G401 (cell line): ENCODE data around the gene LENEP. TPM values are rescaled to one million over a fixed set of nuclear protein-coding genes. Genes with fewer than 3 reads are reported as not detected.

Experiments
- DNase-seq: peaks from one replicate; pipeline ENCODE4 v3.0.0-alpha.2; 2015; ENCODE audit warnings: low spot score
- in situ Hi-C: cut with HindIII; loops from 2 replicates; pipeline ENCODE4 v1.10.0; 2016; ENCODE audit warnings: low sequenced_read_pairs, mixed read lengths
- total RNA-seq: library from RNA; depleted of rRNA; stranded (reverse); fragments of >200 nt; shearing (Covaris generic); gene quantifications from 2 replicates; pipeline ENCODE4 v1.2.3, GENCODE V29; 2014

LENEP gene
- total RNA-seq, 1 experiment from 2014 or later: not detected

DNA sequence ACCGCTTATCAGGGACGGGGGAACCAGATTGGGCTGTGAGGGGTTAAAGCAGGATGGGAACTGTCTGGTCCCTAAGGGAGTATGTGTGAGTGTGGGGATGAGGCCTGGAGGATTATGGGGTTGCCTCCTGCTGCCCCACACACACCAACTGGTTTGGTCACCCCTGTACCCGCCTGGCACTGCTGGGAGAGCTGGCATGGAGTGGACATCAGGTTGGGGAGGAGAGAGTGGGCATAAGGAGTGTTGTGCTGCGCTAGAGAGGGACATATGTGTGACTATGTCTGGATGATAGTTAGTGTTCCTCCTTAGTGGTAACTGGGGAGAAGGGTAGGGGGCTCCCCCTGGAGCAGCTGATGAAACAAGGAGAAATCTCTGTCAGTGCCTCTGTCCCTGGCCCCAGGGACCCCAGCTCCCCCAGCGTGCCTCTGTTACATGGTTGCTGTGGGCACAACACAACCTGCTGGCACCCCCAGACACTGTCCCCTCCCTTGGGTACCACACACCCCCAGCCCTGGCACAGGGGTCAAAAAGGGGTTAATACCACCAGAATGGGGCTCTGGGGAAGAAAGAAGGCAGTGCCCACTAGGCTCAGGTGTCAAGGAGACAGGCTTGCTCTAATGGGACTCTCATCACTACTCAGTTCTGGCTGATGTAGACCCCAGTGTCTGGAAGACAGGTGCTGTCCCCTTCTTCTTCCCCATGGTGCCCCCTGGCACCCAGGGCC lies 11.1 kb downstream of the LENEP start:
- peak; percentile 53 for DNase-seq
- in situ Hi-C loops: no loop called here

DNA sequence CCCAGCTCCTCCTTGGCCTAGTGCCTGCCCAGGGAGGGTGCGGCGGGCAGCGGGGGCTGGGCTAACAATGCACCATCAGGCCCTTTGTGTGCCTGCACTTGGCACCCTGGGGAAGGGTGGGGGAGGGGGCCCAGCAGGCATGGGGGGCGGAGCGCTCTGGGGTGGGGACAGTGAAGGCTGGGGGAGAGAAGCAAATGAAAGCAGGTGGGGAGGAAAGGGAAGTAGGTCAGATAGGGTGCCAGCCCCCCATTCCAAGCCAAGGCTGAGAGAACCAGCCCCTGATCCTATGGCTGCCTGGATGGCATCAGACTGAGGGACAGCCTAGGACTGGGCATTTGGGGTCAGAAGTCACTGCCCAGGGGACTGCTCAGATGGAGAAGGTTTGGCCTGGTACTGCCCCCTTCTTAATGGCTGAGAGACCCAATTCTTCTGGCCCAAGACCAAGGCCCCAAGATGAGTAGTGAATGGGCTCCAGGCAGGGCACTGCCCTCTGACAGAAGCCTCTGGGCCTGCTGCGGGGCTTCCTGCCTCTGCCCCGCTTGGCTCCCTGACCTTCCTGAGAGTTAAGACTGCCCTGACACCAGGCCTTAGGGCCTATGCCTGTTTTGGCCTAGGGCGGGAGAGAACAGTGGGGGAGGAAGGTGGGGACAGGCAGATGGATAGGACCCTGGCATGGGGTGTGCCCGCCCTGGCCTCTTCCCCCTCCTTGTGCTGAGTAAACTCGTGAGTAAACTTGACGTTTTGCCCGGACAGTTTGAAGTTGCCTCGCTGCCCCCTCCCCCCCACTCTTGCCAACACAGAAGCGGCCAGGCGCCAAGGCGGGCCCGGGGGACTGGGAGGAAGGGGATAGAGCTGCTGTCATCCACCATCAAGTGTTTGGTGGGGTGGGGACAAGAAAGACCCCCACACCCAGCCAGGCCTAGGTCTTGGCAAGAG lies 12.0 kb downstream of the LENEP start:
- in situ Hi-C loops: no loop called here
- DNase-seq: no peak

DNA sequence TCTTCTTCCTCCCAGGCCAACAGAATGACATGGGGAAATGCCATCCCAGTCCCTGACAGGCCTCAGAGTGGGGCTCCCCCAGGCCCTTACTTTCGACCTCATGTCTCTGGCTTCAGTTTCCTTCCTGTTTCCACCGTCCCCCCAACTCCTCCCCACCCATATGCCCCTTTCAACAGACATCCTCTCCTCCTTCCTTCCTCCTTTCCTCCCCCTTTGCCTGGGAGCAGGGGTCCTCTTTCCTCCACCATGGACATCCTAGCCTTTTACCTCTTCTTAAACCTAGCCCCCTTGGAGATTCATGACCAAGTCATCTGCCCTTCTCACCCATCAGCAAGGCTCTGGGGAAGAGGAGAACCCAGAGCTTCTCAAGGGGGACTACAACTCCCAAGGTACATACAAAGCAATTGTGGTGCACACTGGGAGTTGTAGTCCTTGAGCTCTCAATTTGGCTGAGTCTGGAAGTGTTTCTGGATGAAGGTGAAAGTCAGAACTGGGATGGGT lies 13.3 kb downstream of the LENEP start:
- in situ Hi-C loops: no loop called here
- peak; percentile 82 for DNase-seq

GRCh38 chr1:155007251-155007828 lies 14.0 kb downstream of the LENEP start:
- in situ Hi-C loops: no loop called here
- no peak for DNase-seq

- in situ Hi-C loops: no loop called here
- no peak for DNase-seq
Observed at GRCh38 chr1:155008015-155008941, 14.9 kb downstream of the LENEP start.

GRCh38 chr1:155009221-155009711 lies 15.9 kb downstream of the LENEP start:
- in situ Hi-C loops: no loop called here
- DNase-seq: no peak

GRCh38 chr1:155009742-155010141 lies 16.4 kb downstream of the LENEP start:
- in situ Hi-C loops: no loop called here
- DNase-seq: no peak

DNA sequence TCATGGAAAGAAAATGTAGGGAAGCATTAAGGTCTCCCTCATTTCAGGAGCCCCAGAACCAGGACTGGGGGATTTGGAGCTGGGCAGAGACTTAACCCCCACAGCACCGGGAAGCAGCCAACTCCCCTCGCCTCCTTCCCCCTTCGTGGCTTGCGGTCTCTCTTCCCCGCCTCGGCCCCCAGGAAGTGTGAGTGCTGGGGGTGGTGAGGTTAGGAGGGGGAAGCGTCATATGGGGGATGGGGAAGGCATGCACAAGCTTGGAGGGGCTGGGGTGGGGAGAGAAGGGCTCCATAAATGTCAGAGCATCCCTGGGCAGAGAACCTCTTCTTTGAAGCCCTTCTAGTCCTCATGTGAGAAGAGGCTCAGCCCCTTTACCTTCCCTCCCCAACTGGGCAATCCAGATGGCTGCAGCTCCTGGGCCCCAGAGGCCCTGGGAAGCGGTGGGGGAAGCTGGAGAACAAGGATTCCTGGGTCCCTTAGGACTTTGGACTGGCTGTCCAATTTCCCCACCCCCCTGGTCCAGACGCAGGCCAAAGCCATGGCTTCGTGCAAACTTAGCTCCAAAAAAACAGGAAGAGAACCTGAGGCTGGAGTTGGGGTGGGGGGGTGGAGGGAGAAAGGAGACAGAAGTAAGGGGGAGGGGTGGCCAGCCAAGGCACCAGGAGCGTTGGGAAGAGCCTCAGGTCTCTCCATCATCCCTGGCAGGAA lies 17.0 kb downstream of the LENEP start:
- in situ Hi-C loops: no loop called here
- DNase-seq: no peak

- in situ Hi-C loops: no loop called here
- no peak for DNase-seq
Observed at GRCh38 chr1:155011004-155011416, 17.6 kb downstream of the LENEP start.

- in situ Hi-C loops: no loop called here
- DNase-seq: no peak
Observed at GRCh38 chr1:155011437-155012025, 18.1 kb downstream of the LENEP start.

GRCh38 chr1:155012026-155012546 lies 18.7 kb downstream of the LENEP start:
- in situ Hi-C loops: no loop called here

DNA sequence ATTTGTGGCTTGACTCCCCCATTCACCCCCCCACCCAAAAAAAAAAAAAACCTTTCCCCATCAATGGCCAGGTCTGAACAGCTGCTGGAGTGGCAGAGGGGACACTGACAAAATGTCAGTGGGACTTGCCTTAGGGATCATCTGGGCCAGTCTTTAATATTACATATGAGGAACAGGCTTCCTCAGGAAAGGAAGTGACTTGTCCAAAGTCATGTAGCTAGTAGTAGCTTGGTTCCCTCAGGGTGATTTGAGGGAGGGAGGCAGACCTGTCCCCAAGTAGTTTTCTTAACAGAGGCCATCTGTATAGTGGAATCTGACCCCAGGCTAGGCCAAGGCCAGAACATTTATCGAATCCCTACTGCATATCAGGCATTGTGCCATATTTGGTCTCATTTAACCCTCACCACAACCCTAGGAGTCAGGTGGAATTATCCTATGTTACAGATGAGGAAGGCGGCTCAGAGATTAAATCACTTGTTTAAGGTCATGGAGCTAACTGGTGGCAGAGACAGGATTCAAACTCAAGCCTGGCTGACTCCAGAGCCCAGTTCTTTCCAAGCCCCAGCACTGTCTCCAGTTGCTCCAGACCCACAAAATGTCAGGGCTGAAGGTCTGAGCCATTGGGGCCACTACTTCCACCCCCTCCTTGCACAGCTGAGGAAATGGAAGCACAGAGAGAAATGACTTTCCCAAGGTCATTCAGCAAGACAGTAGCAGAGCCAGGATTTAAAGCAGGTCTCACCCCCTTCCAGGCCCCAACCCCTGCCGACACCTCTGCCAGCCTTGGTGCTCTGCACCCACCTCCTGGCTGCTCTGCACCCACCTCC lies 19.6 kb downstream of the LENEP start:
- in situ Hi-C loops: no loop called here
- DNase-seq: no peak

More at GRCh38 chr1:155012026-155012546, 18.7 kb downstream of the LENEP start:
- DNase-seq: peak; percentile 77

- in situ Hi-C loops: no loop called here
- DNase-seq: no peak
Observed at GRCh38 chr1:155013632-155014031, 20.2 kb downstream of the LENEP start.

GRCh38 chr1:155014709-155015508 lies 21.5 kb downstream of the LENEP start:
- in situ Hi-C loops: no loop called here
- no peak for DNase-seq

GRCh38 chr1:155015527-155016230 lies 22.3 kb downstream of the LENEP start:
- DNase-seq: no peak
- in situ Hi-C loops: no loop called here
